Sciatic nerve (tissue), 2 donors: ENCODE data around the gene RAB33B. TPM values are rescaled to one million over a fixed set of nuclear protein-coding genes. Genes with fewer than 3 reads are reported as not detected.
"Not testable (repeated sequence)": the region's sequence is repeated elsewhere in the genome, so short reads cannot be mapped to it uniquely, and the experiment has no call there.

ENCODE experiments used
- ATAC-seq: fragments of 200-7000 bp; cut with Tn5 transposase; one replicate; pipeline ENCODE4 v1.9.1; 2020; ENCODE audit warnings: mild to moderate bottlenecking, moderate library complexity
- DNase-seq: peaks from one replicate; pipeline ENCODE4 v3.0.0-alpha.2; 2020; ENCODE audit warnings: low spot score
- intact Hi-C: fragments of 100-400 bp; cut with DNase I; formaldehyde crosslinking; loops from one replicate; pipeline ENCODE4 v1.14.2; 2022
- total RNA-seq: library from RNA; stranded (reverse); fragmentation: NEBNext Ultra II Directional; extraction: Animal tissue kit (Norgen Biotek cat#: 25700); gene quantifications from one replicate; pipeline ENCODE4 v1.2.1, GENCODE V29; 2021
- donor health status: DM: no; HTN: no; CAD: no.
- donor health status: DM: no; HTN: no; CAD: no.

Gene RAB33B
- total RNA-seq, 1 donor from 2014 or later: 13.8 TPM

GRCh38 chr4:139458999-139459398 lies 5.1 kb downstream of the RAB33B start:
- intact Hi-C loops: no loop called here
- no peak for DNase-seq
- ATAC-seq: no peak

- no peak for DNase-seq
- intact Hi-C loops: no loop called here
- no peak for ATAC-seq
Observed at GRCh38 chr4:139460565-139460964, 6.6 kb downstream of the RAB33B start.

- ATAC-seq (no peak), DNase-seq (no peak)
- intact Hi-C loops: no loop called here
Observed at GRCh38 chr4:139461022-139461628, 7.2 kb downstream of the RAB33B start.

GRCh38 chr4:139464512-139464911 lies 10.6 kb downstream of the RAB33B start:
- ATAC-seq, DNase-seq, intact Hi-C loops: not testable (repeated sequence)

GRCh38 chr4:139465922-139466321 lies 12.0 kb downstream of the RAB33B start:
- ATAC-seq: no peak
- intact Hi-C loops: no loop called here
- DNase-seq: no peak

GRCh38 chr4:139468756-139469155 lies 14.8 kb downstream of the RAB33B start:
- ATAC-seq, DNase-seq, intact Hi-C loops: not testable (repeated sequence)

GRCh38 chr4:139469216-139469615 lies 15.3 kb downstream of the RAB33B start:
- intact Hi-C loops: no loop called here
- DNase-seq (no peak), ATAC-seq (no peak)

GRCh38 chr4:139469869-139470268 lies 15.9 kb downstream of the RAB33B start:
- DNase-seq (no peak), ATAC-seq (no peak)
- intact Hi-C loops: no loop called here

- intact Hi-C loops: no loop called here
- DNase-seq (no peak), ATAC-seq (no peak)
Observed at GRCh38 chr4:139470295-139470694, 16.4 kb downstream of the RAB33B start.

- no peak for DNase-seq
- ATAC-seq: no peak
- intact Hi-C loops: no loop called here
Observed at GRCh38 chr4:139470997-139471665, 17.2 kb downstream of the RAB33B start.

GRCh38 chr4:139472852-139473251 lies 18.9 kb downstream of the RAB33B start:
- intact Hi-C loops: no loop called here
- DNase-seq: no peak
- ATAC-seq: no peak

- intact Hi-C loops: no loop called here
- DNase-seq (no peak), ATAC-seq (no peak)
Observed at GRCh38 chr4:139476363-139476762, 22.4 kb downstream of the RAB33B start.

- DNase-seq (no peak), ATAC-seq (no peak)
- intact Hi-C loops: no loop called here
Observed at GRCh38 chr4:139481465-139481864, 27.5 kb downstream of the RAB33B start.

GRCh38 chr4:139483000-139483399 lies 29.1 kb downstream of the RAB33B start:
- DNase-seq: no peak
- intact Hi-C loops: no loop called here
- ATAC-seq: no peak

GRCh38 chr4:139484783-139485311 lies 30.9 kb downstream of the RAB33B start:
- intact Hi-C loops: no loop called here
- ATAC-seq: no peak
- no peak for DNase-seq

- intact Hi-C loops: no loop called here
- ATAC-seq: no peak
- DNase-seq: no peak
Observed at GRCh38 chr4:139488442-139488841, 34.5 kb downstream of the RAB33B start.

GRCh38 chr4:139489638-139490037 lies 35.7 kb downstream of the RAB33B start:
- DNase-seq (no peak), ATAC-seq (no peak)
- intact Hi-C loops: loop anchor here (10.0 kb wide), 1 partner anchor 165 kb away; no protein-coding TSS in a partner anchor

- ATAC-seq (no peak), DNase-seq (no peak)
- intact Hi-C loops: loop anchor here (10.0 kb wide), 1 partner anchor 162 kb away; no protein-coding TSS in a partner anchor
Observed at GRCh38 chr4:139492429-139492828, 38.5 kb downstream of the RAB33B start.

- intact Hi-C loops: loop anchor here (10.0 kb wide), 1 partner anchor 162 kb away; no protein-coding TSS in a partner anchor
- ATAC-seq: no peak
- DNase-seq: no peak
Observed at GRCh38 chr4:139493176-139493575, 39.3 kb downstream of the RAB33B start.

- intact Hi-C loops: loop anchor here (10.0 kb wide), 1 partner anchor 156 kb away; no protein-coding TSS in a partner anchor
- ATAC-seq: no peak
- DNase-seq: no peak
Observed at GRCh38 chr4:139499186-139499585, 45.3 kb downstream of the RAB33B start.
